Caco-2 (cell line): ENCODE results near the gene E2F6. TPM values are rescaled to one million over a fixed set of nuclear protein-coding genes. Genes with fewer than 3 reads are reported as not detected.

ENCODE experiments used
- BruUV-seq: library from RNA; stranded (reverse); fragments of 400-500 nt; replicated peaks from 2 replicates; lab custom pipeline; 2021; lab: Mats Ljungman, UMichigan
- CTCF ChIA-PET: fragments of 300-600 bp; sonication (Branson Sonifier 250); formaldehyde crosslinking; loops from one replicate; lab custom pipeline; 2022; ENCODE audit warnings: antibody characterized with exemption; lab: Charles Lee
- POLR2A ChIA-PET: fragments of 300-600 bp; sonication (Branson Sonifier 250); formaldehyde crosslinking; loops from one replicate; lab custom pipeline; 2022; ENCODE audit warnings: antibody characterized with exemption; lab: Charles Lee
- DNase-seq, 2 experiments: peaks; one replicate each; pipeline versions ENCODE4 v3.0.0 to v3.0.0-alpha.2; 2020 to 2022
- H3K27me3 ChIP-seq: replicated peaks from 2 replicates; pipeline ENCODE4 v1.6.0; 2011; ENCODE audit warnings: low read length; ENCODE audit not compliant: control insufficient read depth, insufficient read depth
- H3K36me3 ChIP-seq: 2 replicates; pipeline ENCODE4 v1.5.1; 2011; ENCODE audit warnings: low read length; ENCODE audit not compliant: control insufficient read depth, insufficient read depth
- H3K4me1 ChIP-seq: fragments of 250-450 bp; sonication (Bioruptor Pico); 2 replicates; pipeline ENCODE4 v1.5.1; 2020; ENCODE audit warnings: mild to moderate bottlenecking
- H3K4me3 ChIP-seq: 2 replicates; pipeline ENCODE4 v1.5.1; 2011; ENCODE audit warnings: low read depth, mild to moderate bottlenecking, control low read depth, low read length
- H3K9me3 ChIP-seq: fragments of 250-450 bp; sonication (Bioruptor Pico); 2 replicates; pipeline ENCODE4 v1.5.1; 2020; ENCODE audit warnings: mild to moderate bottlenecking, moderate library complexity
- H3K27ac Mint-ChIP-seq: one replicate; pipeline ENCODE4 v1.8.0; 2022; ENCODE audit warnings: mixed read lengths; ENCODE audit not compliant: unreplicated experiment
- H3K27me3 Mint-ChIP-seq: one replicate; pipeline ENCODE4 v1.8.0; 2022; ENCODE audit warnings: mixed read lengths; ENCODE audit not compliant: insufficient read depth, unreplicated experiment
- H3K36me3 Mint-ChIP-seq: one replicate; pipeline ENCODE4 v1.8.0; 2022; ENCODE audit warnings: mild to moderate bottlenecking, mixed read lengths; ENCODE audit not compliant: insufficient read depth, unreplicated experiment
- H3K4me1 Mint-ChIP-seq: one replicate; pipeline ENCODE4 v1.8.0; 2022; ENCODE audit warnings: low read depth, mixed read lengths; ENCODE audit not compliant: unreplicated experiment
- H3K4me3 Mint-ChIP-seq: one replicate; pipeline ENCODE4 v1.8.0; 2022; ENCODE audit warnings: mild to moderate bottlenecking, moderate library complexity, mixed read lengths; ENCODE audit not compliant: unreplicated experiment
- H3K9me3 Mint-ChIP-seq: one replicate; pipeline ENCODE4 v1.8.0; 2022; ENCODE audit warnings: mixed read lengths; ENCODE audit not compliant: unreplicated experiment
- intact Hi-C: fragments of 100-400 bp; cut with micrococcal nuclease; formaldehyde crosslinking; loops from one replicate; pipeline ENCODE4 v1.10.0; 2022; ENCODE audit not compliant: unreplicated experiment
- total RNA-seq: library from RNA; stranded (reverse); gene quantifications from 2 replicates; pipeline ENCODE4 v1.2.3, GENCODE V29; 2022
- TF ChIP-seq, protein P1 (sequence below), 2 experiments: fragments of 200-600 bp in 1 of 2; IDR thresholded peaks; 1 replicate in 1 of 2; 2 replicates in 1 of 2; pipeline versions ENCODE4 v1.5.1 to v1.8.0; 2011 to 2022; ENCODE audit warnings: antibody characterized with exemption in 1 of 2, control low read depth in 1 of 2, inconsistent platforms in 1 of 2, low read depth in 1 of 2, low read length in 1 of 2, mild to moderate bottlenecking in 1 of 2, moderate library complexity in 1 of 2; ENCODE audit not compliant: insufficient read depth in 1 of 2, severe bottlenecking in 1 of 2, unreplicated experiment in 1 of 2

E2F6 gene
- total RNA-seq, 1 experiment from 2014 or later = 44.5 TPM

DNA sequence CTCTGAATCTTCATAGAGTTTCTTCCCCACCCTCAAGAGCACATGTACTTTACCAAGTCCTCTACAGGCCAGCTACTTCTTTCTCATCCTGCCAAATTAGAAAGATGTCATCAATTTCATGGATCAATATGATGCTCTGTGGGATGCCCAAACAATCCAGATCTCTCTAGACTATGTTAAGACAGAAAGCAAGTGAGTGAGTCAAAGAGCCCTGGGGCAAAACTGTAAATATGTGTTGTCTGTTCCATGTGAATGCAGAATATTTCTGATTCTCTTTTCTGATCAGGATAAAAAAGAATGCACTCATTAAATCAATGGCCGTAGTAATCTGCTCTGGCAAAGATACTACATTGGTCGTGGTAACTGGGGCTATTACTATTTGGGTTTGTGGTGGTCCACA is 68.4 kb downstream of the E2F6 start:
- peaks cover 7% of the 10 kb centered on the region for H3K9me3 Mint-ChIP-seq
- TF ChIP-seq, protein P1, sequence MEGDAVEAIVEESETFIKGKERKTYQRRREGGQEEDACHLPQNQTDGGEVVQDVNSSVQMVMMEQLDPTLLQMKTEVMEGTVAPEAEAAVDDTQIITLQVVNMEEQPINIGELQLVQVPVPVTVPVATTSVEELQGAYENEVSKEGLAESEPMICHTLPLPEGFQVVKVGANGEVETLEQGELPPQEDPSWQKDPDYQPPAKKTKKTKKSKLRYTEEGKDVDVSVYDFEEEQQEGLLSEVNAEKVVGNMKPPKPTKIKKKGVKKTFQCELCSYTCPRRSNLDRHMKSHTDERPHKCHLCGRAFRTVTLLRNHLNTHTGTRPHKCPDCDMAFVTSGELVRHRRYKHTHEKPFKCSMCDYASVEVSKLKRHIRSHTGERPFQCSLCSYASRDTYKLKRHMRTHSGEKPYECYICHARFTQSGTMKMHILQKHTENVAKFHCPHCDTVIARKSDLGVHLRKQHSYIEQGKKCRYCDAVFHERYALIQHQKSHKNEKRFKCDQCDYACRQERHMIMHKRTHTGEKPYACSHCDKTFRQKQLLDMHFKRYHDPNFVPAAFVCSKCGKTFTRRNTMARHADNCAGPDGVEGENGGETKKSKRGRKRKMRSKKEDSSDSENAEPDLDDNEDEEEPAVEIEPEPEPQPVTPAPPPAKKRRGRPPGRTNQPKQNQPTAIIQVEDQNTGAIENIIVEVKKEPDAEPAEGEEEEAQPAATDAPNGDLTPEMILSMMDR (IDR thresholded peaks at IDR 0.05; ENCODE audit: insufficient read depth in 1 of 2, low read depth in 1 of 2, low read length in 1 of 2, severe bottlenecking in 1 of 2, unreplicated experiment in 1 of 2) = no peak
- BruUV-seq = no TSS peak
- H3K4me1 Mint-ChIP-seq = peaks cover 8% of the 10 kb centered on the region
- H3K4me3 ChIP-seq = no peak overlapping the region
- peaks cover 5% of the 10 kb centered on the region; the same call in 1 of the 2 replicates for H3K4me1 ChIP-seq
- H3K36me3 ChIP-seq = no peaks in the 10 kb centered on the region
- DNase-seq = no peak
- ChIA-PET POLR2A (no interaction called here), CTCF (no interaction called here)
- H3K36me3 Mint-ChIP-seq = no peaks in the 10 kb centered on the region
- H3K27me3 ChIP-seq = no peaks in the 10 kb centered on the region
- H3K27ac Mint-ChIP-seq = no peak overlapping the region
- H3K9me3 ChIP-seq = no peaks in the 10 kb centered on the region
- H3K4me3 Mint-ChIP-seq = no peak overlapping the region
- intact Hi-C loops = no loop called here
- no peaks in the 10 kb centered on the region for H3K27me3 Mint-ChIP-seq

DNA sequence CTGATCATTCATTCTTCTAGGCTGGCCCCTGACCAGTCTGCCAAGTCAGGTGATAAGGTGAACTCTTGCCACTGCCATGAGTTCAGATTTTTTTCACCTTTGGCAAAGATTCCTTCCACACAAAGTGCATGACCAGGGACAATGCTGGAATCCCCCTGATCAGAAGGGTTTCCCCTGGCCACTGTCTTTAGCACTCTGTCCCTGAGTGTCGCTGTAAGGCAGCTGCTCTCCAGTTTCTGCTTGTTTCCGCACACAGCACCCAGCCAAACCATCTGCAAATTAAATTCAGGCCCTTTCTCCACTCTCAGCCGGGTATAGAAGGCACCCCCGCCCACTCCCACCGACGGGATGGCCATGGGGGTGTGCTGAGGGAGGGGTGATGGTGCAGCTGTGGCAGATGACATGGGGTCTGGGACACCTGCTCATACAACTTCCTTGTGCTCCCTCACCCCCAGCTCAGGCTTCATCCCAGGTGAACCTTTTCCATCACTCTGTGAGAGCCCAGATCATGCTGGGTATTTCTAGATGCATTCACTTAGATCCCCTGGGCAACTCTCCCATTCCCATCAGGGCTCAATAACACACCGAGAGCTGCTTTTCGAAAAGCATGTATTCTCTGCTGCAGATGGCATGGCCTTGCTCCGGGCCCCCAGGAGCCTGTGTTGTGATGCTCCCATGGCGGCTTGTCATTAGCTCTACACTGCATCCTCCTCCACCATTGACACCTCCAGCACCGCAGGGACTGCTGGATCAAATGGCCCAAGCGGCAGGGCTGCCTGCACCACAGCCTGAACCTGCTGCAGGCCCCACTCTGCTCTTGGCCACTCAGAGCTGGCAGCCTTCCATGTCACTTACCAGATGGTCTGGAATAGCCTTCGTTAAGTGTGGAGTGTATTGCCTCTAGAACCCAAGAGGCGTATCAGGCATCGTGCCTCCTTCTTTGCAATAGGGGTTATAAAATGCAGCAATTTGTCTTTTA is 69.2 kb downstream of the E2F6 start:
- H3K4me1 ChIP-seq = peaks cover 8% of the 10 kb centered on the region
- ChIA-PET POLR2A (no interaction called here), CTCF (no interaction called here)
- H3K27me3 ChIP-seq = no peaks in the 10 kb centered on the region
- Mint-ChIP-seq H3K36me3 (no peaks in the 10 kb centered on the region), H3K4me3 (no peak overlapping the region), H3K27me3 (no peaks in the 10 kb centered on the region), H3K27ac (no peak overlapping the region), H3K4me1 (peaks cover 8% of the 10 kb centered on the region), H3K9me3 (no peaks in the 10 kb centered on the region)
- TF ChIP-seq, protein P1 (IDR thresholded peaks at IDR 0.05; ENCODE audit: insufficient read depth in 1 of 2, low read depth in 1 of 2, low read length in 1 of 2, severe bottlenecking in 1 of 2, unreplicated experiment in 1 of 2) = no peak
- intact Hi-C loops = no loop called here
- no peaks in the 10 kb centered on the region for H3K9me3 ChIP-seq
- no peaks in the 10 kb centered on the region for H3K36me3 ChIP-seq
- no TSS peak for BruUV-seq
- H3K4me3 ChIP-seq = no peak overlapping the region
- no peak for DNase-seq

DNA sequence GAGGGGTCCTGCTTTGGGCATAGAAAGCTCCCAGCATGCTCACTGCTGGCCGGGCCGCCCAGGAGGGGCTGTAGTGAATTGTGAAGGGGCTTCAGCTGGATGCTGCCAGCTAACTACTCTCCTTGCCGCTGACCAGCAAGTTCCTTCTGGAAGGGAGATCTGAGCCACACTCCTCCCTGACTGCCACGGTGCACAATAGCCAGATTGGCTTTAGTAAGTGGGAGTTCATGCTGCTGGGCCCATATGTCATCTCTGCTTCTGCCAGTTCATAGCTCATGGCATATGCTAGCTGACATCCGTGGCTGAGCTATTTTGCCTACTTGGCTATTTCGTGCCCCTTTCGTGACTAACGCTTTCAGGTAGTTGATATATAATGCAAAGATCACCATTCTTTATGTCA is 69.9 kb downstream of the E2F6 start:
- intact Hi-C loops = no loop called here
- no TSS peak for BruUV-seq
- no peak overlapping the region for H3K27ac Mint-ChIP-seq
- H3K27me3 ChIP-seq = no peaks in the 10 kb centered on the region
- ChIA-PET POLR2A (no interaction called here), CTCF (no interaction called here)
- H3K4me3 Mint-ChIP-seq = no peak overlapping the region
- TF ChIP-seq, protein P1 (IDR thresholded peaks at IDR 0.05; ENCODE audit: insufficient read depth in 1 of 2, low read depth in 1 of 2, low read length in 1 of 2, severe bottlenecking in 1 of 2, unreplicated experiment in 1 of 2) = no peak
- H3K36me3 ChIP-seq = no peaks in the 10 kb centered on the region
- no peak overlapping the region for H3K4me3 ChIP-seq
- no peaks in the 10 kb centered on the region for H3K9me3 ChIP-seq
- H3K4me1 Mint-ChIP-seq = peaks cover 8% of the 10 kb centered on the region
- no peaks in the 10 kb centered on the region for H3K9me3 Mint-ChIP-seq
- no peaks in the 10 kb centered on the region for H3K36me3 Mint-ChIP-seq
- no peak for DNase-seq
- H3K27me3 Mint-ChIP-seq = no peaks in the 10 kb centered on the region
- peaks cover 12% of the 10 kb centered on the region for H3K4me1 ChIP-seq
